Measurements from ENCODE around the gene ERBB4.
A peak's percentile ranks its signal among the peaks of the same experiment; 100 is the strongest.
"Not testable (repeated sequence)": the region's sequence is repeated elsewhere in the genome, so short reads cannot be mapped to it uniquely, and the experiment has no call there.

ERBB4 gene

GRCh38 chr2:211729433-211729832, 809.2 kb downstream of the ERBB4 start:
- no peak for DNase-seq (ENCODE audit: low read depth)
- TF ChIP-seq, protein P1, sequence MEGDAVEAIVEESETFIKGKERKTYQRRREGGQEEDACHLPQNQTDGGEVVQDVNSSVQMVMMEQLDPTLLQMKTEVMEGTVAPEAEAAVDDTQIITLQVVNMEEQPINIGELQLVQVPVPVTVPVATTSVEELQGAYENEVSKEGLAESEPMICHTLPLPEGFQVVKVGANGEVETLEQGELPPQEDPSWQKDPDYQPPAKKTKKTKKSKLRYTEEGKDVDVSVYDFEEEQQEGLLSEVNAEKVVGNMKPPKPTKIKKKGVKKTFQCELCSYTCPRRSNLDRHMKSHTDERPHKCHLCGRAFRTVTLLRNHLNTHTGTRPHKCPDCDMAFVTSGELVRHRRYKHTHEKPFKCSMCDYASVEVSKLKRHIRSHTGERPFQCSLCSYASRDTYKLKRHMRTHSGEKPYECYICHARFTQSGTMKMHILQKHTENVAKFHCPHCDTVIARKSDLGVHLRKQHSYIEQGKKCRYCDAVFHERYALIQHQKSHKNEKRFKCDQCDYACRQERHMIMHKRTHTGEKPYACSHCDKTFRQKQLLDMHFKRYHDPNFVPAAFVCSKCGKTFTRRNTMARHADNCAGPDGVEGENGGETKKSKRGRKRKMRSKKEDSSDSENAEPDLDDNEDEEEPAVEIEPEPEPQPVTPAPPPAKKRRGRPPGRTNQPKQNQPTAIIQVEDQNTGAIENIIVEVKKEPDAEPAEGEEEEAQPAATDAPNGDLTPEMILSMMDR (conservative IDR thresholded peaks at IDR 0.05; ENCODE audit: low read depth, low read length): no peak

DNA sequence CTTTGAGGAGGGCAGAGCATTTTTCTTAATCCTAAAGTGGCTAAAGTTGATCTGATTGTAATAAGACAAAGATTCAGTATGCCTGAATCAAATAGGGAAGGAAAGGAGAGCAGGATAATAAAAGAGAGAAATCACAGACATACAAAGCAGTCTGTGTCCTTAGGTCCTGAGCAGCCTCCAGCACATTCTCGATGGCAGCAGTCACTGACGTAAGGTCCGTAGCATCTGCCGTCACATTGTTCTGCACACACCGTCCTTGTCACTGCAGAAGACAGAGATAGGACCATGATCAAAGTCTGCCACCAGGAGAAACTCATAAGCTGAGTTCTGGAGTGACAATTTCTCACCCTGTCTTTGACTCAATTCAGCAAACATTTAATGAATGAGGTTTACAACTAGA, 813.7 kb downstream of the ERBB4 start:
- H3K4me3 ChIP-seq (ENCODE audit: low read depth, low read length): no peak overlapping the region
- TF ChIP-seq, protein P1 (conservative IDR thresholded peaks at IDR 0.05; ENCODE audit: low read depth, low read length): no peak
- no peak for DNase-seq (ENCODE audit: low read depth)

More at GRCh38 chr2:211729433-211729832, 809.2 kb downstream of the ERBB4 start:
- no peak overlapping the region for H3K4me3 ChIP-seq (ENCODE audit: low read depth, low read length)

DNA sequence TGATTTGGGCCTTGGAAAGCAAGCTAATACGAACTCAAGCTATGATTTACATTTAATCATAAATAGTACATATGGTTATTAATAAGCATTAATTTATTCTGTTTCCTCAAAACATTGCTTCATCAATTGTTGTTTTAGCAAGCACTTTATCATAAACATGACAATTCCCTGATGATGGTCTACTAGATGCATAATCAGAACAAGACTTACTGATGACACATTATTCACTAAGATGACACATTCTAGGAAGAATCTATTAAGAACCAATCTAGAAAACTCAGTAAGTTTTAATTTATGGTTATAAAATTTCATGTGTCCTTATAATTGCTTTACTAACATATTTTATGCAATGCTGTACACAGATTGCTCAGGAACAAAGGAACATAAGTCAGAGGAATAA, 815.2 kb downstream of the ERBB4 start:
- no peak for DNase-seq (ENCODE audit: low read depth)
- TF ChIP-seq, protein P1 (conservative IDR thresholded peaks at IDR 0.05; ENCODE audit: low read depth, low read length): no peak
- H3K4me3 ChIP-seq (ENCODE audit: low read depth, low read length): no peak overlapping the region

DNA sequence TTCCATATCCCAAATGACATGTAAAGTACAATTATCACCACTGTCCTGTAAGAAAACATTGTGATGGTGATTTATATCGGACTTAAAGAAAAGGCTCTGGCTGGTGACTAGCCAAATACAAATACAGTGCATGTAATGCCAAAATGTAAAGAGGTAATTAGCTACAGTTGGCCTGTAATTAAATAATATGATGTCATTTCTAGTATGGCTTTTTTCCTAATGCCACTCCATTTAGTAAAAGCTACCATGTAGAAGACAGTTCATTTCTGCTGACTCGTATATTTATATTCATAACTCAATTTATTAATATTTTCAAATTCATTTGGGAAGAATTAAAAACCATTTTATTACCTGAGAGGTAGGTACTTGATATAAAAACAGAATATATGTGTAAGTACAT, 815.7 kb downstream of the ERBB4 start:
- DNase-seq (ENCODE audit: low read depth): no peak
- no peak overlapping the region for H3K4me3 ChIP-seq (ENCODE audit: low read depth, low read length)
- TF ChIP-seq, protein P1 (conservative IDR thresholded peaks at IDR 0.05; ENCODE audit: low read depth, low read length): no peak

DNA sequence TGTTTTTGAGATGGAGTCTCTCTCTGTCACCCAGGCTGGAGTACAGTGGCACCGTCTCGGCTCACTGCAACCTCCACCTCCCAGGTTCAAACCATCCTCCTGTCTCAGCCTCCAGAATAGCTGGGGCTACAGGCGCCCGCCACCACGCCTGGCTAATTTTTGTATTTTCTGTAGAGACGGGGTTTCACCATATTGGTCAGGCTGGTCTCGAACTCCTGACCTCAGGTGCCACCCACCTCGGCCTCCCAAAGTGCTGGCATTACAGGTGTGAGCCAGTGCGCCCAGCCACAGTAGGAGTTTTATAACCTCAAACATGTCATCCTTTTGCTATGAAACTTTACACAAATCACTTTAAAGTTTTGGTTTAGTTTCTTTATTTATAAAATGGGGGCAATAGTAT, 816.7 kb downstream of the ERBB4 start:
- not testable (repeated sequence) for H3K4me3 ChIP-seq (ENCODE audit: low read depth, low read length); DNase-seq (ENCODE audit: low read depth)

DNA sequence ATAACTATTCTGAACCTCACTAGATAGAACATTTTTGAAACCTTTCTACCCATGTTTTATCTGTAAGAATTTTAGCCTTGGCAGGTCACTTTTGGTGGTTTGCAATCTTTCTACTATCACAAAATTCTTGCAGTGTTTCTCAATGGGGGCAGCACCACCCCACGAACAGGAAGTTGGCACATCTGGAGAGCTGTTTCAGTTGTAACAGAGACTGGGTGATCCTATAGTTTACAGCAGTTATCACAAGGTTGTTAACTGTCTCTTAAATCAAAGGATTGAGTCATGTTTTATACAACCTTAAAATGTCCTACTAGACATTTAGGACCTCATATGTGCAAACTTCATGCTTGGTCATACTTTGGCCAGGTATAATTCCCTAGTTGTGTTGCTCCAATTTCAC, 829.2 kb downstream of the ERBB4 start:
- no peak overlapping the region for H3K4me3 ChIP-seq (ENCODE audit: low read depth, low read length)
- TF ChIP-seq, protein P1 (conservative IDR thresholded peaks at IDR 0.05; ENCODE audit: low read depth, low read length): no peak
- no peak for DNase-seq (ENCODE audit: low read depth)

- no peak for DNase-seq (ENCODE audit: low read depth)
- TF ChIP-seq, protein P1 (conservative IDR thresholded peaks at IDR 0.05; ENCODE audit: low read depth, low read length): no peak
- H3K4me3 ChIP-seq (ENCODE audit: low read depth, low read length): no peak overlapping the region
These were observed 845.9 kb downstream of the ERBB4 start for GRCh38 chr2:211692689-211693088.

DNA sequence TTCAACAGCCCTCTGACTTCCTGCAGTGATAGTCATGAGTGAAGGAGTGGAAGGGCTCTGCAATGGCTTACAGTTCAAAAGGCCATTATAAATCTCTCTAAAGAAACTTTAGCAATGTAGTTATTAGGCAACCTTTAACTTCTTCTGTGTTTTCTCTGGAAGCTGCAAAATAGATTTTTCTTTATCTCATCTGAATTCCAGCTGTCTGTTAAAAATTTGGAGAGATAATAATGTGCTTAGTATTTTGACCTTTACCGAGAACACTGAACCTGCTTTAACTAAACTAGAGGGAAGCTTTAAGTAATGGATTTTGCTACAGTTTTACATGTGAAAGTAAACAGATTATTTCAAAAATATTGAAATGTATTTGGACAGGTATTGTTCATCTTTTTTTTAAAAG, 847.9 kb downstream of the ERBB4 start:
- H3K4me3 ChIP-seq (ENCODE audit: low read depth, low read length): no peak overlapping the region
- TF ChIP-seq, protein P1 (conservative IDR thresholded peaks at IDR 0.05; ENCODE audit: low read depth, low read length): no peak
- peak; percentile 2 for DNase-seq (ENCODE audit: low read depth)

Measured in choroid plexus epithelial cell (primary cell).